Measurements from ENCODE around the gene MAPK10.

GRCh38 chr4:86272669-86273068 lies 87.2 kb downstream of the MAPK10 start:
- TF ChIP-seq CTCF (IDR thresholded peaks at IDR 0.05 in 4 of 5, conservative IDR thresholded peaks at IDR 0.05 in 1 of 5) (no peak), POLR2A (IDR thresholded peaks at IDR 0.05) (no peak)
